Spleen (tissue), 7 donors: ENCODE data around the gene DNAH17.

ENCODE experiments used
- POLR2A ChIP-seq, 3 donors: fragments of 450-650 bp; IDR thresholded peaks; one replicate each; pipeline ENCODE4 v1.5.1; 2017; ENCODE audit warnings: antibody characterized with exemption in 3 of 3, mild to moderate bottlenecking in 1 of 3
- POLR2AphosphoS5 ChIP-seq, 3 donors: sonication (generic); formaldehyde crosslinking; IDR thresholded peaks; one replicate each; pipeline ENCODE4 v1.5.1; 2017; ENCODE audit warnings: antibody characterized with exemption in 3 of 3
- TF ChIP-seq, protein P1 (sequence below), 11 experiments: fragments of 200-600 bp in 7 of 11; fragments of 450-650 bp in 4 of 11; sonication (generic) in 4 of 11; IDR thresholded peaks in 8 of 11; conservative IDR thresholded peaks in 3 of 11; 1 replicate in 7 of 11; 2 replicates in 4 of 11; pipeline versions ENCODE4 v1.4.0 to v1.8.0; 2016 to 2021; ENCODE audit warnings: antibody characterized with exemption in 11 of 11, inconsistent platforms in 4 of 11, mild to moderate bottlenecking in 1 of 11
- donor health status: DM: no; HTN: no; CAD: no; lungs with moderate emphysema.
- donor health status: DM: no; HTN: no; CAD: no.
- donor health status: DM: no; HTN: no; CAD: no.

DNA sequence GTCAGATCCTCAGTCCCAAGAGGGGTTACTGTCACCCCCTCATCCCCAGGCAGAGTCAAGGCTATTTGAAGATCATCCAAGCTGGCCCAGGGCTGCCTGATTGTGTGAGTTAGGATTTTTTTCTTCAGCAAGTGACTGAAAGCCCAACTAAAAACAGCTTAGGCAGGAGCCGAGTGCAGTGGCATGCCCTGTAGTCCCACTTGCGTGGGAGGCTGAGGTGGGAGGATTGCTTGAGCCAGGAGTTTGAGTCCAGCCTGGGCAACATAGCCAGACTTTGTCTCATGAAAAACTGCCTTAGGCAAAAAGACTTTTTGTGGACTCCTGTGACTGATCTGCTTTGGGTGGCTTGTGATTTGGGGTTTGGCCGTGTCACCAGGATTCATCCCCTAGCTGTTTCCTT is 178.8 kb downstream of the DNAH17 start:
- TF ChIP-seq, protein P1, sequence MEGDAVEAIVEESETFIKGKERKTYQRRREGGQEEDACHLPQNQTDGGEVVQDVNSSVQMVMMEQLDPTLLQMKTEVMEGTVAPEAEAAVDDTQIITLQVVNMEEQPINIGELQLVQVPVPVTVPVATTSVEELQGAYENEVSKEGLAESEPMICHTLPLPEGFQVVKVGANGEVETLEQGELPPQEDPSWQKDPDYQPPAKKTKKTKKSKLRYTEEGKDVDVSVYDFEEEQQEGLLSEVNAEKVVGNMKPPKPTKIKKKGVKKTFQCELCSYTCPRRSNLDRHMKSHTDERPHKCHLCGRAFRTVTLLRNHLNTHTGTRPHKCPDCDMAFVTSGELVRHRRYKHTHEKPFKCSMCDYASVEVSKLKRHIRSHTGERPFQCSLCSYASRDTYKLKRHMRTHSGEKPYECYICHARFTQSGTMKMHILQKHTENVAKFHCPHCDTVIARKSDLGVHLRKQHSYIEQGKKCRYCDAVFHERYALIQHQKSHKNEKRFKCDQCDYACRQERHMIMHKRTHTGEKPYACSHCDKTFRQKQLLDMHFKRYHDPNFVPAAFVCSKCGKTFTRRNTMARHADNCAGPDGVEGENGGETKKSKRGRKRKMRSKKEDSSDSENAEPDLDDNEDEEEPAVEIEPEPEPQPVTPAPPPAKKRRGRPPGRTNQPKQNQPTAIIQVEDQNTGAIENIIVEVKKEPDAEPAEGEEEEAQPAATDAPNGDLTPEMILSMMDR (IDR thresholded peaks at IDR 0.05 in 8 of 11, conservative IDR thresholded peaks at IDR 0.05 in 3 of 11) = no peak
- TF ChIP-seq POLR2AphosphoS5 (IDR thresholded peaks at IDR 0.05) (no peak), POLR2A (IDR thresholded peaks at IDR 0.05) (no peak)
